ENCODE data around the gene JCAD.

Gene JCAD

GRCh38 chr10:30072068-30072467 is 12.7 kb upstream of the JCAD start:
- DNase-seq = no peak

GRCh38 chr10:30070001-30070685 is 10.8 kb upstream of the JCAD start:
- no peak for DNase-seq

GRCh38 chr10:30068492-30069223 is 9.3 kb upstream of the JCAD start:
- DNase-seq = no peak

GRCh38 chr10:30063099-30063498 is 3.7 kb upstream of the JCAD start:
- DNase-seq = no peak

DNA sequence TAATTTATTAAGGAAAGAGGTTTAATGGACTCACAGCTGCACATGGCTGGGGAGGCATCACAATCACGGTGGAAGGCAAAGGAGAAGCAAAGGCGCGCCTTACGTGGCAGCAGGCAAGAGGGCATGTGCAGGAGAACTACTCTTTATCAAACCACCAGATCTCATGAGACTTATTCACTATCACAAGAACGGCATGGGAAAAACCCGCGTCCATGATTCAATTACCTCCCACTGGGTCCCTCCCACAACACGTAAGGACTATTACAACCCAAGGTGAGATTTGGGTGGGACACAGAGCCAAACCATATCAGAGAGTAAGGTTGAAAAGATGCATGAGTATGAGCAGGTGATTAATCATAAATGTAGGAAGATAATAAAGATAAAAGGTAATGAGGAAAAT is 3.2 kb upstream of the JCAD start:
- DNase-seq = no peak

DNA sequence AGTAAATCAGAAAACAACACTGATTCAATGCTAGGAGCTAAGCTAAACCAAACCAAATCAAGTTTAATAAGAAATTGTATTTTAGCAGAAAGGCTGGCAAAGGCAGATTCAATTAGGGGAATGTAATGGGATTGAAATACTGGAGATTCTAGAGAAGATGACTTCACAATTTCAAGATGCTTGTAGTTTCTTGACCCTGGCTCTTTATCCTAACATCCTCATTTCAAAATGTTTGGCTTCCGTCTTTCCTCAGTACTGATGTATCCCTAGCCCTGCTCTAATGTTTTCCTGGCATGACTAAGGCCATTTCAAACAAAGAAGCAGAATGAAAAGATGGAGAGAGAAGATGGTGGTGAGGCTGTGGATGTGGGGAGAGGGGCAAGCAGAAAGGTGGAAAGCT is 2.7 kb upstream of the JCAD start:
- DNase-seq = no peak

GRCh38 chr10:30058570-30059132 is 735 bp downstream of the JCAD start:
- DNase-seq = no peak

GRCh38 chr10:30057894-30058556 is 1.4 kb downstream of the JCAD start:
- no peak for DNase-seq

DNA sequence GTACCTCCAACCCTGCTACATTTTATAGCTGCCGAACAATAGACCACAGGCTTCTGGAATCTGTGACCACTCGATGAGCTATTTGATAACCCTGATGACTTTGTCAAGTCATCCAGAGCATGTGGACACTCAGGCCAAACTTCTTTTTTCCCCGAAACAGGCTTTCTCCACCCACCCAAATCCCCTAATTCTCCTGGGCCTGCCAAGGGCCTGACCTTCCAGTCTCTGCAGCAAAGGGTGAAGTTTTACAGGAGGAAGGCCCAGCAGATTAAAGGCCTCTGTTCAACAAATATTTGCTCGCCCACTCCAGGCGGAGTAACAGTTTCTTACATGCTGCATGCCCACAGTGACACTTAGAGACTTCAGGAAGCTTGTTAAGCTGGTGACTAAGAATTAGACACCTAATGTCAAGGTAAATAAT is 2.0 kb downstream of the JCAD start:
- DNase-seq = no peak

- no peak for DNase-seq
Observed at GRCh38 chr10:30056767-30057355, 2.5 kb downstream of the JCAD start.

DNA sequence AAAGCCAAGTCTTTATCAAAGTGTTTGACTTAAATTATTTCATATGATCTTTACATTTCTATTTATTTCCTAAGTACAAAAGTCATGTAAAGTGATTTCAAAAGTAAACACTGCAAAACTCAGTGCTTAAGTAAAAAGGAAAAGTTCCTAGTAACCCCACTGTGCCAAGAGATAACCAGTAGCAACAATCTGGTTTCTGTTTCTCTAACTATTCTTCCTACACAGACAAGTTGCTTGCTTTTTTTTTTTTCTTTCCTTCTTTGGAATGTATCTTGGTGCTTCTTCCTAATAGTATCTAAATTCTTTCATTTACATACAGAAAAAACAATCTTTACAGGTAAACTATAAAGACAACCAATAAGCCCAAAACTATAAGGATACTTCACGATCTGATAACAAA is 3.1 kb downstream of the JCAD start:
- DNase-seq = no peak

DNA sequence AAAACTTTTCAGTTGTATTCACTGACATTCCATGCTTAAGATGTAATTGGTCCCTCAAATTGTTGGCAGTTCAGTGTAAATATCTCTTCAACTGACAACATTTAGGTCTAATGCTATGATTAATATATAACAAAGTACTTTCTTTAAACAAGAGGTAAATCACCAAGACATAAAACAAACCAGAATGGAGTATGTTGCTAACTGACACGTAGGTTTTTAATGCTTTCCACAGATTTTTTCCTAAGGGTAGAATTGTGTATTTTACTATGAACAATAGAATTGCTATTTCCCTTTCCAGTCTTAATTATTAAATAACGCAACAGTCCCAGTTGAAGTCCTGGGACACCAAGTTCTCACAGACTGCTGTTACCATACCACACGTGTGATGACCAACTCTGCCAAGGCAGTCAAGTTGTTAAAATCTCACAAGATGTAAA is 4.1 kb downstream of the JCAD start:
- no peak for DNase-seq

DNA sequence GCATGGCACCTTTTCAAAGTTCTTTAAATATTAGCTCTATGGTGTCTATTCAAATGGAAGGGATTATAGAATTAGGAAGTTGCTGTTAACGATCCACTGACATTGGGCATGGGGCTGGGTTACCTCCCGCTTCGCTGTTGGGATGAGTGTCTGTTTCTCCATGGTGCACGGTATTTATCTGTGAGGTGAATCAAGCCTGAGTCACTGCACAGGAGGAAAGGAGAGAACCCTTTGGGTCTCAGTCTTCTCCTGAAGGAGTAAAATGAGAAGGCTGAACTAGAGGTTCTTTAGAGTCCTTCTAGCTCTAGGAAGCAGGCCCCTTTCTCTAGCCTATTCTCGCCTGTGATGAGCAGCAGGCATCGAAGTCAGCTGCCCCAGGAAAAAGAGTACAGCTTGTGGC is 7.3 kb downstream of the JCAD start:
- DNase-seq = no peak

DNA sequence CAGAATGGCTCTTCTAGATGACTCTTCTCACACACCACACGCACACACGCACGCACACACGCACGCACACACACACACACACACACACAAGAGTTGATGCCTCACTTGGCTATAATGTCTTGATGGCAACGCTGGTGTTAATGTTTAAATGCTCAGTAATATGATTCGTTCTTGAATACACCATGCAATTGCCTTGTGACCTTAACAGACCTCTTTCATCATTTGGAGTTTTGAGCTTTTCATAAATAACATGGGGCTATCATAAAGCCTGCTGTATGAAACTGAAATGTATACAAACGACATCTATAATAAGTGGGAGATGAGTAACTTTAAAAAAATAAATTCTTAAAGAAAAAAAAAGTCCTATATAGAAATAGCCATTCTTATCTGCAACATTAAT is 8.2 kb downstream of the JCAD start:
- DNase-seq = no peak

GRCh38 chr10:30050411-30050810 is 9.0 kb downstream of the JCAD start:
- no peak for DNase-seq

DNA sequence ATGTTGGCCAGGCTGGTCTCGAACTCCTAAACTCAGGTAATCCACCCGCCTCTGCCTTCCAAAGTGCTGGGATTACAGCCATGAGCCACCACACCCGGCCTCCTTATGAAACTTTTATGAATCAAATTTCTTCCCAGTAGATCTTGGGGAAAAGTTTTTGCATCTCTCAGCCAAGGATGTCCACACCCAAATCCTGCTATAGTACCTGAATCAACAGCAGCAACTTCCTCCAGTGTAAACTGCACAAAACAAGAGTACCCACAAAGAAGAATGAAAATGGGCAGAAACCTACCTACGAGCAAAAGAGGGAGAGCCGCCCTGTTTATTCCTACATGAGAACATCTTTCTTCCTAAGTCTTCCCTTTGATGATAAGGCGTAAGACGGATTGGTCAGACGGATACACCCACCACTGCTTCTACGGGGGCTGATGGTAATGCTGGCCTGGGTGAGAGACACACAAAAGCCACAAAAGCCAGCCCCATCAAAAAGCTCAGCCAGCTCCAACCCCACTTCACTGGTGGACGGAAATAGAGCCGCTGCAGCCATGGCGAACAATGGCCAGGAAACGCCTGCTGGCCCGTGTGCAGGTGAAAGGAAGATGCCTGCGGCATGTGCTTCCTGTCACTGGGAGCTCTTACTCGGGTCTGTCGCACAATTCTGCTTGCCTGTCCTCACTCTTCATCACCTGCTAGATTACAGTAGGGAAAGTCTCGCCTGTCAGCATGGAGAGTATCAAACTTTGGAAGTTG is 10.4 kb downstream of the JCAD start:
- DNase-seq = no peak

DNA sequence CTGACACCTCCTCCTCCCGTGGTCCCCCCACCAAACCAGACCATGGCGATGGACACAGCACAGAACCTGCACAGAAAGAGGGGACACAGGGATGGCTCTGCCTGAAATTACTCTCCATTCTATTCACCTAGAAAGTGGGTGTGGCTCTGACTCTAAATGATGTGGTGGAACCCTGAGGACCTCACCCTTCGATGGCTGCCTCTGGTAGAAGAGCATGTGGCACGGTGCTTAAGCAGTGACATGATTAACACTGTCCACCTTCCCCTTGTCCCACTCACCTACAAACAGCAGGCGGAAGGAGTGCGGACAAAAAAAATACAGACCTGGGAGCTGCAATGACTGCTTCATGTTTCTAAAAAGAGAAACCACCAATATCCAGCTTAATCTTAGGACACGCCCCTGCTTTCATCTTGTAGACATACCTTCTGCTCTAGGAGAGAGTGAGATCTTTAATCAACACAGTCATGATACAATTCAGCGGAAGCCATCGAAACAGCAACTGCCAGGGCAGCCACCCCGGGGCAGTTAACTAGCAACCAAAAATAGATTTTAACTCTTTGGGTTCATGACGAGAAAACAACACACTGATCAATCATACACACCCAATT is 11.4 kb downstream of the JCAD start:
- DNase-seq = no peak

GRCh38 chr10:30047430-30047829 is 12.0 kb downstream of the JCAD start:
- DNase-seq = no peak

DNA sequence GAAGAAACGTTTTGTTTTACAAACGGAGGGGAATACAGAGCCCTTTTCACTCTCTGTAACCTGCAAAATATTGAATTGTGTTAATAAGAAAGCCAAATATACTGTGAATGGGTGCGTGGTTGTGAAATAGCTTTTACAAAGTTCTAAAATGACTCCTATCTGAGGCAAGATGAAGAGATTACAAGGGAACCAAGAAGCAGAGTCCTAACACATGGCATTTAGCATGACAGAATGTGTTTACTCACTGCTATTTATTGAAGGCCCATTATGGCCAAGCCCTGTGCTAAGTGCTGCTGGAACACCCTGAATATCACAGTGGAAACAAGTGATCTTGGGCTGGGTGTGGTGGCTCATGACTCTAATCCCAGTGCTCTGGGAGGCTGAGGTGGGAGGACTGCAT is 12.9 kb downstream of the JCAD start:
- DNase-seq = no peak

DNA sequence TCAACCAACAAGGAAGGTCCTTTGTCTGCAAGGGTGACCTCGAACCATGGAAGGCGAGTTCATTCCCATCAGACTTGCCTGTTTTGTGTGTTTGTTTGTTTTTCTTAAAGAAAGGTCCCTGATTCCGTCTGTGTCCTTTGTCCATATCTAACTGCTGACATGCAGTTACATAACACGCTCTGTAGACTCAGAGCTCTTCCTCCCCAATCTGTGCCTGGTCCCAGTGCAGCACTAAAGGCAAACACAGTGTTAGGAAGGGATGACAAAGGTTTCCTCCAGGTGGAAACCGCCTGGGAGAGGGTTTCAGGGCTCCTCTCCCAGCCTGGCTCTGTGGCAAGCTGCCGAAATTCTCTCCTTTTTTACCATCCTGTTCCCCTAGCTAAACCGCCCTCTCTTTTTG is 13.4 kb downstream of the JCAD start:
- no peak for DNase-seq

DNA sequence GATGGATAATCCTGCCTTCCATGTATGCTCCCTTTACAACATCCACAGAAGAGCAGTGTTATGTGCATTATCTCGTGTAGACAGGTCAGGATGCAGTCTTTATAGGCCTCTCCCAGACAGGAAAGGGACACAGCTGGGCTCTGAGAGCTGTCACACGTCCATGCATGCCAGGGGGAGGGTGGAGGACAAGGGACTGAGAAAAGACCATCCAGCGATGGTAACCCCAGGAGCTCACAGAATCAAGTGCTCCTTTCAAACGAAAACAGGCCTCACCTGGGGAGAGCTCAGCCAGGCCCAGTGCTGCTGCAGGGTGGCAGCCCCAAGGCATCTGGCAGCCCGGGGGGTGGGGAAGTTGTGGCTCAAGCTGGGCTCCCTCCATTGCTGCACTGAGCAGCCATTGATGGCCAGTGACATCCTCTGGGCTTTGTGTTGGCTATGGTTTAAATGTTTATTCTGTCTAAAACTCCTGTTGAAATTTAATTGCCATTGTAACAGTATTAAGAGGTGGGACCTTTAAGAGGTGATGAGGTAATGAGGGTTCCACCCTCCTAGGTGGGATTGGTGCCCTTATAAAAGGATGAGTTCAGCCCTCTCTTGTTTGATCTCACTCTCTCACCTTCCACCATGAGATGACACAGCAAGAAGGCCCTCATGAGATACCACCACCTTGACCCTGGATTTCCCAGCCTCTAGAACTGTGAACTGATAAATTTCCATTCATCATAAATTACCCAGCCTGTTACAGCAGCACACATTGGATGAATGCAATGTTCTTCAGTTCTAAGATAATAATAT is 15.7 kb downstream of the JCAD start:
- no peak for DNase-seq
